A673 (cell line): ENCODE results near the gene SRXN1. TPM values are rescaled to one million over a fixed set of nuclear protein-coding genes. Genes with fewer than 3 reads are reported as not detected.

Experiments used
- BruUV-seq: library from RNA; stranded (reverse); fragments of 400-500 nt; replicated peaks from 2 replicates; lab custom pipeline; 2021; lab: Mats Ljungman, UMichigan
- CTCF ChIA-PET: fragments of 300-600 bp; sonication (Branson Sonifier 250); formaldehyde crosslinking; loops from one replicate; lab custom pipeline; 2022; ENCODE audit warnings: antibody characterized with exemption; lab: Charles Lee
- POLR2A ChIA-PET: fragments of 300-600 bp; sonication (Branson Sonifier 250); formaldehyde crosslinking; loops from one replicate; lab custom pipeline; 2022; ENCODE audit warnings: antibody characterized with exemption; ENCODE audit not compliant: low non-redundant PET; lab: Charles Lee
- DNase-seq: peaks from one replicate; pipeline ENCODE4 v3.0.0-alpha.2; 2015; ENCODE audit warnings: low spot score
- H3K27ac ChIP-seq: fragments of 200-600 bp; sonication (generic); 2 replicates; pipeline ENCODE4 v1.5.1; 2016; ENCODE audit warnings: mixed run types, low read depth, mild to moderate bottlenecking, mixed read lengths, antibody characterized with exemption, low read length; ENCODE audit not compliant: poor library complexity, severe bottlenecking
- H3K27me3 ChIP-seq: fragments of 200-600 bp; sonication (generic); replicated peaks from 2 replicates; pipeline ENCODE4 v1.6.1; 2017; ENCODE audit warnings: mixed run types, low read depth, mild to moderate bottlenecking, mixed read lengths, antibody characterized with exemption, low read length; ENCODE audit not compliant: insufficient read depth, poor library complexity
- H3K36me3 ChIP-seq: fragments of 200-600 bp; sonication (generic); 2 replicates; pipeline ENCODE4 v1.6.1; 2016; ENCODE audit warnings: mixed run types, mild to moderate bottlenecking, mixed read lengths, antibody characterized with exemption, low read length; ENCODE audit not compliant: insufficient read depth, poor library complexity, severe bottlenecking
- H3K4me1 ChIP-seq: fragments of 200-600 bp; sonication (generic); 2 replicates; pipeline ENCODE4 v1.6.1; 2017; ENCODE audit warnings: mixed run types, mild to moderate bottlenecking, mixed read lengths, antibody characterized with exemption, low read length; ENCODE audit not compliant: insufficient read depth, poor library complexity, severe bottlenecking
- H3K4me3 ChIP-seq: fragments of 200-600 bp; sonication (generic); 2 replicates; pipeline ENCODE4 v1.5.1; 2016; ENCODE audit warnings: low read depth, mixed run types, mild to moderate bottlenecking, mixed read lengths, low read length; ENCODE audit not compliant: poor library complexity, severe bottlenecking
- H3K9me3 ChIP-seq: fragments of 200-600 bp; sonication (generic); 2 replicates; pipeline ENCODE4 v1.6.1; 2016; ENCODE audit warnings: mixed run types, low read depth, mild to moderate bottlenecking, mixed read lengths, antibody characterized with exemption, low read length; ENCODE audit not compliant: poor library complexity, severe bottlenecking
- EZH2 ChIP-seq: fragments of 200-600 bp; sonication (generic); IDR thresholded peaks from 2 replicates; pipeline ENCODE4 v1.6.1; 2017; ENCODE audit warnings: borderline replicate concordance, low read depth, mild to moderate bottlenecking, mixed read lengths, antibody characterized with exemption, low read length; ENCODE audit not compliant: poor library complexity, severe bottlenecking
- intact Hi-C: fragments of 100-400 bp; cut with micrococcal nuclease; formaldehyde crosslinking; loops from one replicate; pipeline ENCODE4 v1.10.0; 2022; ENCODE audit not compliant: unreplicated experiment
- total RNA-seq: library from RNA; stranded (reverse); gene quantifications from 2 replicates; pipeline ENCODE4 v1.2.3, GENCODE V29; 2021
- TF ChIP-seq, protein P1 (sequence below): fragments of 300-800, 200-600 bp; sonication (generic); conservative IDR thresholded peaks from 2 replicates; pipeline ENCODE4 v1.5.1; 2017; ENCODE audit warnings: low read depth, mild to moderate bottlenecking, antibody characterized with exemption, low read length, moderate library complexity, mixed read lengths

Gene SRXN1
- total RNA-seq, 1 experiment from 2014 or later = 11.5 TPM

DNA sequence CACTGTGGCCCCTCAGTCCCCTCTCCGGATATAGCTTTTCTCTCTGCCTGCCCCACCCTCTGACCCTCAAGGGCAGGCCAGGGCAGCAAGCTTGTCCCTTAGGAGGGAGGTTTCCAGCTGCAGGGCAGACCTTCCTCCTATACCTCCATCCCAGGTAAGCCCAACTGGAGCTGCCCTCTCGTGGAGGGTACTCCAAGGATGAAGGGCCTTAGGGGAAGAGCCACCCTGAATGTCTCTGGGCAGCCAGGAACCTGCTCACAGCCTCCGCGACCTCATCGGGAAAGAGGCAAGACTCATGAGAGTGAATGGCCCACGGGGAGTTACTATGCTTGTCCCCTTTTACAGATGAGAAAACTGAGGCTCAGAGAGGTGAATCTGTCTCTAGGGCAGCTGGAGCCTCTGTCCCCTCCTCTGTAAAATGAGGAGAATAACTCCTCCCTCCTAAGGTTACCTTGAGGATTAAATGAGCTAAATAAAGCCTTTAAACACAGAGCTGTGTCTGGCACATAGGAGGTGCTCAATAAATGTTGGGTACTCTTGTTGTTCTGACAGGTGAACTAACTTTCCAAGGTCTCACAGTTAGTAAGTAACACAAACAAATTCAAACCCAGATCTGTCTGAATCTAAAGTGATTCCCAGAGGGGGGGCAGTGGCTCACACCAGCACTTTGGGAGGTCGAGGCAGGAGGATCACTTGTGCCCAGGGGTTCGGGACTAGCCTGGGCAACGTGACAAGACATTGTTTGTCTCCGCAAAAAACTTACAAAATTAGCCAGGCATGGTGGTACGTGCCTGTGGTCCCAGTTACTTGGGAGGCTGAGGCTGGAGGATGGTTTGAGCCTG lies 12.1 kb downstream of the SRXN1 start:
- Histone ChIP-seq H3K36me3 (no peaks in the 10 kb centered on the region), H3K9me3 (no peaks in the 10 kb centered on the region), H3K4me1 (no peaks in the 10 kb centered on the region), H3K4me3 (no peak overlapping the region), H3K27me3 (no peaks in the 10 kb centered on the region), H3K27ac (no peak overlapping the region)
- POLR2A ChIA-PET = no interaction called here
- CTCF ChIA-PET = no interaction called here
- no peak for DNase-seq
- TF ChIP-seq, protein P1, sequence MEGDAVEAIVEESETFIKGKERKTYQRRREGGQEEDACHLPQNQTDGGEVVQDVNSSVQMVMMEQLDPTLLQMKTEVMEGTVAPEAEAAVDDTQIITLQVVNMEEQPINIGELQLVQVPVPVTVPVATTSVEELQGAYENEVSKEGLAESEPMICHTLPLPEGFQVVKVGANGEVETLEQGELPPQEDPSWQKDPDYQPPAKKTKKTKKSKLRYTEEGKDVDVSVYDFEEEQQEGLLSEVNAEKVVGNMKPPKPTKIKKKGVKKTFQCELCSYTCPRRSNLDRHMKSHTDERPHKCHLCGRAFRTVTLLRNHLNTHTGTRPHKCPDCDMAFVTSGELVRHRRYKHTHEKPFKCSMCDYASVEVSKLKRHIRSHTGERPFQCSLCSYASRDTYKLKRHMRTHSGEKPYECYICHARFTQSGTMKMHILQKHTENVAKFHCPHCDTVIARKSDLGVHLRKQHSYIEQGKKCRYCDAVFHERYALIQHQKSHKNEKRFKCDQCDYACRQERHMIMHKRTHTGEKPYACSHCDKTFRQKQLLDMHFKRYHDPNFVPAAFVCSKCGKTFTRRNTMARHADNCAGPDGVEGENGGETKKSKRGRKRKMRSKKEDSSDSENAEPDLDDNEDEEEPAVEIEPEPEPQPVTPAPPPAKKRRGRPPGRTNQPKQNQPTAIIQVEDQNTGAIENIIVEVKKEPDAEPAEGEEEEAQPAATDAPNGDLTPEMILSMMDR = no peak
- TF ChIP-seq EZH2 = no peak
- intact Hi-C loops = no loop called here
- BruUV-seq = no TSS peak

DNA sequence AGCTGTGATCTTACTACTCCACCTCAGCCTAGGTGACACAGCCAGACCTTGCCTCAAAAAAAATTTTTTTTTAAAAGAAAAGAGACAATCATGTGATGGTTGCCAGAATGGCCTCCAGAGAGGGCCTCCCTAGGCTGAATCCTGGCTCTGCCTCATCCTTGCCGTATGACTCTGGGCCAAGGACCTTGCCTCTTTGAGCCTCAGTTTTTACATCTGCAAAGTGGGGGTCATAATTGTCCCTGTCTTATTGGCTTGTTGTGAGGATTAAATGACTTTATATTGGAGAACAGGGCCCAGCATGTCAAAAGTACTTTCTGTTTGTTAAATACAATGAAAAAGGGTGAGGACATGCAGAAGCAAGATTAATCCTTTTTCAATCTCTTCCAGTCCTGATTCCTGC lies 14.4 kb downstream of the SRXN1 start:
- no peak for DNase-seq
- BruUV-seq = no TSS peak
- Histone ChIP-seq H3K4me1 (no peaks in the 10 kb centered on the region), H3K27me3 (no peaks in the 10 kb centered on the region), H3K36me3 (no peaks in the 10 kb centered on the region), H3K9me3 (no peaks in the 10 kb centered on the region), H3K27ac (no peak overlapping the region), H3K4me3 (no peak overlapping the region)
- ChIA-PET POLR2A (no interaction called here), CTCF (no interaction called here)
- TF ChIP-seq, protein P1 = no peak
- TF ChIP-seq EZH2 = no peak
- intact Hi-C loops = no loop called here

DNA sequence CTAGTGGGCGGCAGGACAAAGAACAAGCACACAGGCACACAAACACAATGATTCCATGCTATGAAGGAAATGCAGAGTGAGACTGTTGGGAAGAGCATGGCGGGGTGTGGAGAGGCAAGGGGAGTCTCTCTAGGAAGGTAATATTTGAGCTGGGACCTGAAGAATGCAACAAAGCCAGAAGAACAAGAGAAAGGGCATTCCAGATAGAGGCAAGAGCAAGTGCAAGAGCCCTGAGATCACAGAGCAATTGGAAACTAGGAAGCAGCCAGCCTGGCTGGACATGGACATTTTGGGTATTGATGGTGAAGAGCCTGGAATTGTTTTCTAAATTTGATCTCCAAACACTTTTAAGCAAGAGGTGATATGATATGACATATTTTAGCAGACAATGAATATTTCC lies 15.4 kb downstream of the SRXN1 start:
- H3K9me3 ChIP-seq = no peaks in the 10 kb centered on the region
- ChIA-PET CTCF (no interaction called here), POLR2A (no interaction called here)
- no peaks in the 10 kb centered on the region for H3K27me3 ChIP-seq
- H3K27ac ChIP-seq = no peak overlapping the region
- DNase-seq = no peak
- no peak overlapping the region for H3K4me3 ChIP-seq
- no peaks in the 10 kb centered on the region for H3K36me3 ChIP-seq
- no peaks in the 10 kb centered on the region for H3K4me1 ChIP-seq
- intact Hi-C loops = no loop called here
- BruUV-seq = no TSS peak
- TF ChIP-seq, protein P1 = no peak
- TF ChIP-seq EZH2 = no peak
